ENCODE measurements around the gene KLHL17. TPM values are rescaled to one million over a fixed set of nuclear protein-coding genes. Genes with fewer than 3 reads are reported as not detected.

Gene KLHL17
- total RNA-seq, 1 experiment from 2014 or later, result 32.1 TPM

GRCh38 chr1:980602-981395 lies 20.4 kb downstream of the KLHL17 start:
- Histone ChIP-seq H3K9me3 (ENCODE audit: low read length) (no peaks in the 10 kb centered on the region), H2AFZ (ENCODE audit: low read length) (no peak overlapping the region), H3F3A (ENCODE audit: low read length, unreplicated experiment) (no peaks in the 10 kb centered on the region), H3K4me2 (ENCODE audit: low read length) (no peak overlapping the region), H3K9me2 (replicated peaks; ENCODE audit: low read length) (no peaks in the 10 kb centered on the region), H3K36me3 (ENCODE audit: low read depth, low read length) (no peaks in the 10 kb centered on the region), H3K27me3 (ENCODE audit: low read length) (peaks cover 11% of the 10 kb centered on the region), H3K4me1 (ENCODE audit: insufficient read depth, low read length) (peaks cover 26% of the 10 kb centered on the region), H3K9ac (ENCODE audit: low read length) (no peak overlapping the region), H4K20me1 (ENCODE audit: low read length) (no peaks in the 10 kb centered on the region), H3K4me3 (ENCODE audit: low read length) (no peak overlapping the region), H3K27ac (ENCODE audit: low read length) (no peak overlapping the region), H3K79me2 (ENCODE audit: low read length) (no peaks in the 10 kb centered on the region)
- DNase-seq, result no peak
- no peak for ATAC-seq
- BruUV-seq (replicated peaks), result no TSS peak
- intact Hi-C loops (cut with micrococcal nuclease), result no loop called here
- TF ChIP-seq, protein P1, sequence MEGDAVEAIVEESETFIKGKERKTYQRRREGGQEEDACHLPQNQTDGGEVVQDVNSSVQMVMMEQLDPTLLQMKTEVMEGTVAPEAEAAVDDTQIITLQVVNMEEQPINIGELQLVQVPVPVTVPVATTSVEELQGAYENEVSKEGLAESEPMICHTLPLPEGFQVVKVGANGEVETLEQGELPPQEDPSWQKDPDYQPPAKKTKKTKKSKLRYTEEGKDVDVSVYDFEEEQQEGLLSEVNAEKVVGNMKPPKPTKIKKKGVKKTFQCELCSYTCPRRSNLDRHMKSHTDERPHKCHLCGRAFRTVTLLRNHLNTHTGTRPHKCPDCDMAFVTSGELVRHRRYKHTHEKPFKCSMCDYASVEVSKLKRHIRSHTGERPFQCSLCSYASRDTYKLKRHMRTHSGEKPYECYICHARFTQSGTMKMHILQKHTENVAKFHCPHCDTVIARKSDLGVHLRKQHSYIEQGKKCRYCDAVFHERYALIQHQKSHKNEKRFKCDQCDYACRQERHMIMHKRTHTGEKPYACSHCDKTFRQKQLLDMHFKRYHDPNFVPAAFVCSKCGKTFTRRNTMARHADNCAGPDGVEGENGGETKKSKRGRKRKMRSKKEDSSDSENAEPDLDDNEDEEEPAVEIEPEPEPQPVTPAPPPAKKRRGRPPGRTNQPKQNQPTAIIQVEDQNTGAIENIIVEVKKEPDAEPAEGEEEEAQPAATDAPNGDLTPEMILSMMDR (conservative IDR thresholded peaks at IDR 0.05; ENCODE audit: low read depth, low read length), result no peak
- TF ChIP-seq EZH2phosphoT487 (IDR thresholded peaks at IDR 0.05; ENCODE audit: borderline replicate concordance, low read length) (no peak), EZH2 (IDR thresholded peaks at IDR 0.05; ENCODE audit: low read length, unreplicated experiment) (no peak)
- POLR2A ChIA-PET (ENCODE audit: unreplicated experiment), result interaction anchor here (0.5 to 1.0 kb wide), 3 partner anchors 12 to 293 kb away, joined by 3 to 11 read pairs (median 5); partner anchors contain the start of genes RNF223 and UBE2J2
- CTCF ChIA-PET, result interaction anchor here (3.1 kb wide), 1 partner anchor 82 kb away, joined by 23 read pairs; no protein-coding TSS in a partner anchor

GRCh38 chr1:981491-981954 lies 21.1 kb downstream of the KLHL17 start:
- Histone ChIP-seq H3K27me3 (ENCODE audit: low read length) (peaks cover 11% of the 10 kb centered on the region), H3K27ac (ENCODE audit: low read length) (no peak overlapping the region)

More at GRCh38 chr1:981491-981954, 21.1 kb downstream of the KLHL17 start:
- no peaks in the 10 kb centered on the region for H3K36me3 ChIP-seq (ENCODE audit: low read depth, low read length)
- ChIA-PET CTCF (interaction anchor here (1.4 to 3.1 kb wide), 2 partner anchors 82 to 633 kb away, joined by 4 to 23 read pairs; no protein-coding TSS in a partner anchor), POLR2A (ENCODE audit: unreplicated experiment) (interaction anchor here (0.6 kb wide), 2 partner anchors 41 to 93 kb away, joined by 3 to 5 read pairs; partner anchors contain the start of gene RNF223)
- BruUV-seq (replicated peaks), result no TSS peak
- no peak for TF ChIP-seq EZH2phosphoT487 (IDR thresholded peaks at IDR 0.05; ENCODE audit: borderline replicate concordance, low read length)
- TF ChIP-seq EZH2 (IDR thresholded peaks at IDR 0.05; ENCODE audit: low read length, unreplicated experiment), result no peak
- TF ChIP-seq, protein P1 (conservative IDR thresholded peaks at IDR 0.05; ENCODE audit: low read depth, low read length), result no peak
- no peak overlapping the region for H3K9ac ChIP-seq (ENCODE audit: low read length)
- no peak for DNase-seq
- H3K9me3 ChIP-seq (ENCODE audit: low read length), result no peaks in the 10 kb centered on the region
- H4K20me1 ChIP-seq (ENCODE audit: low read length), result no peaks in the 10 kb centered on the region
- peaks cover 19% of the 10 kb centered on the region for H3K4me1 ChIP-seq (ENCODE audit: insufficient read depth, low read length)
- no peaks in the 10 kb centered on the region for H3F3A ChIP-seq (ENCODE audit: low read length, unreplicated experiment)
- no peaks in the 10 kb centered on the region for H3K79me2 ChIP-seq (ENCODE audit: low read length)
- H3K4me3 ChIP-seq (ENCODE audit: low read length), result no peak overlapping the region
- intact Hi-C loops (cut with micrococcal nuclease), result no loop called here
- no peak overlapping the region for H2AFZ ChIP-seq (ENCODE audit: low read length)
- H3K4me2 ChIP-seq (ENCODE audit: low read length), result no peak overlapping the region
- H3K9me2 ChIP-seq (replicated peaks; ENCODE audit: low read length), result no peaks in the 10 kb centered on the region
- no peak for ATAC-seq

Measured in PC-3 (cell line).